WTC11 (cell line): Measurements from ENCODE around the gene LTBP1.
"Not testable (repeated sequence)": the region's sequence is repeated elsewhere in the genome, so short reads cannot be mapped to it uniquely, and the experiment has no call there.

Experiments
- CREM ChIP-seq: sonication (generic); formaldehyde crosslinking; IDR thresholded peaks from 2 replicates; pipeline ENCODE4 v1.8.1; 2022; ENCODE audit warnings: mild to moderate bottlenecking, missing genetic modification reagents, moderate library complexity
- CTCF ChIP-seq: fragments of 200-600 bp; IDR thresholded peaks from 2 replicates; pipeline ENCODE4 v1.8.0; 2022; ENCODE audit warnings: antibody characterized with exemption
- ELF4 ChIP-seq: sonication (generic); formaldehyde crosslinking; IDR thresholded peaks from 2 replicates; pipeline ENCODE4 v1.8.1; 2022; ENCODE audit warnings: low read depth, mild to moderate bottlenecking, moderate library complexity, missing genetic modification reagents
- FOXK1 ChIP-seq: sonication (generic); formaldehyde crosslinking; IDR thresholded peaks from 2 replicates; pipeline ENCODE4 v1.8.0; 2022; ENCODE audit warnings: mild to moderate bottlenecking, moderate library complexity, missing genetic modification reagents
- MXD4 ChIP-seq: fragments of 250-450 bp; sonication (Bioruptor Pico); IDR thresholded peaks from 2 replicates; pipeline ENCODE4 v1.8.0; 2021; ENCODE audit warnings: mild to moderate bottlenecking, moderate library complexity, borderline replicate concordance
- MYBL2 ChIP-seq: sonication (generic); formaldehyde crosslinking; IDR thresholded peaks from 2 replicates; pipeline ENCODE4 v1.8.1; 2023; ENCODE audit warnings: mild to moderate bottlenecking, moderate library complexity, missing genetic modification reagents
- USF1 ChIP-seq: sonication (generic); formaldehyde crosslinking; IDR thresholded peaks from 2 replicates; pipeline ENCODE4 v1.8.0; 2022; ENCODE audit warnings: mild to moderate bottlenecking, missing genetic modification reagents
- ZNF263 ChIP-seq: sonication (generic); formaldehyde crosslinking; IDR thresholded peaks from 2 replicates; pipeline ENCODE4 v1.8.1; 2022; ENCODE audit warnings: low read depth, mild to moderate bottlenecking, moderate library complexity, missing genetic modification reagents
- TF ChIP-seq, protein P1 (sequence below): sonication (generic); formaldehyde crosslinking; IDR thresholded peaks from 2 replicates; pipeline ENCODE4 v1.8.1; 2022; ENCODE audit warnings: mild to moderate bottlenecking, moderate library complexity, missing genetic modification reagents
- TF ChIP-seq, protein P2 (sequence below): sonication (generic); formaldehyde crosslinking; IDR thresholded peaks from 2 replicates; pipeline ENCODE4 v1.8.1; 2022; ENCODE audit warnings: low read depth, missing genetic modification reagents, borderline replicate concordance

DNA sequence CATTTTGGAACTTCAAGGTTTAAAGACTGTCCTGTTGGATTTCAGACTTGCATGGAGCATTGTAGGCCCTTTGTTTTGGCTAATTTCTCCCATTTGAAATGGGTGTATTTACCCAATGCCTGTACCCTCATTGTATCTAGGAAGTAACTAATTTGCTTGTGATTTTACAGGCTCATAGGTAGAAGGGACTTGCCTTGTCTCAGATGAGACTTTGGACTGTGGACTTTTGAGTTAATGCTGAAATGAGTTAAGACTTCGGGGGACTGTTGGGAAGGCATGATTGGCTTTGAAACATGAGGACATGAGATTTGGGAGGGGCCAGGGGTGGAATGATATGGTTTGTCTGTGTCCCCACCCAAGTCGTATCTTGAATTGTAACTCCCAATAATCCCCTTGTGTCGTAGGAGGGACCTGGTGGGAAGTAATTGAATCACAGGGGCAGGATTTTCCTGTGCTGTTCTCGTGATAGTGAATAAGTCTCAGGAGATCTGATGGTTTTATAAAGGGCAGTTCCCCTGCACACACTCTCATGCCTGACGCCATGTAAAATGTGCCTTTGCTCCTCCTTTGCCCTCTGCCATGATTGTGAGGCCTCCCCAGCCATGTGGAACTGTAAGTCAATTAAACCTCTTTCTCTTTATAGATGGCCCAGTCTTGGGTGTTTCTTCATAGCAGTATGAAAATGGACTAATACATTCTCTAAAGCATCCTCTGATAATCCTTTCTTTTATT is 36.6 kb downstream of the LTBP1 start:
- not testable (repeated sequence) for TF ChIP-seq CTCF; FOXK1 (CRISPR knock-in tag); USF1 (CRISPR knock-in tag); MXD4 (CRISPR knock-in tag); ZNF263; MYBL2 (CRISPR knock-in tag); CREM; ELF4 (CRISPR knock-in tag)
- TF ChIP-seq, protein P1, sequence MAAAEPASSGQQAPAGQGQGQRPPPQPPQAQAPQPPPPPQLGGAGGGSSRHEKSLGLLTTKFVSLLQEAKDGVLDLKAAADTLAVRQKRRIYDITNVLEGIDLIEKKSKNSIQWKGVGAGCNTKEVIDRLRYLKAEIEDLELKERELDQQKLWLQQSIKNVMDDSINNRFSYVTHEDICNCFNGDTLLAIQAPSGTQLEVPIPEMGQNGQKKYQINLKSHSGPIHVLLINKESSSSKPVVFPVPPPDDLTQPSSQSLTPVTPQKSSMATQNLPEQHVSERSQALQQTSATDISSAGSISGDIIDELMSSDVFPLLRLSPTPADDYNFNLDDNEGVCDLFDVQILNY: not testable (repeated sequence)
- TF ChIP-seq, protein P2, sequence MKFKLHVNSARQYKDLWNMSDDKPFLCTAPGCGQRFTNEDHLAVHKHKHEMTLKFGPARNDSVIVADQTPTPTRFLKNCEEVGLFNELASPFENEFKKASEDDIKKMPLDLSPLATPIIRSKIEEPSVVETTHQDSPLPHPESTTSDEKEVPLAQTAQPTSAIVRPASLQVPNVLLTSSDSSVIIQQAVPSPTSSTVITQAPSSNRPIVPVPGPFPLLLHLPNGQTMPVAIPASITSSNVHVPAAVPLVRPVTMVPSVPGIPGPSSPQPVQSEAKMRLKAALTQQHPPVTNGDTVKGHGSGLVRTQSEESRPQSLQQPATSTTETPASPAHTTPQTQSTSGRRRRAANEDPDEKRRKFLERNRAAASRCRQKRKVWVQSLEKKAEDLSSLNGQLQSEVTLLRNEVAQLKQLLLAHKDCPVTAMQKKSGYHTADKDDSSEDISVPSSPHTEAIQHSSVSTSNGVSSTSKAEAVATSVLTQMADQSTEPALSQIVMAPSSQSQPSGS (CRISPR knock-in tag): not testable (repeated sequence)
